Kidney epithelial cell (primary cell): ENCODE results near the gene ARHGAP29. TPM values are rescaled to one million over a fixed set of nuclear protein-coding genes. Genes with fewer than 3 reads are reported as not detected.

ENCODE experiments used
- DNase-seq: peaks from one replicate; pipeline ENCODE4 v3.0.0-alpha.2; 2010; ENCODE audit warnings: low read depth
- H3K27me3 ChIP-seq: 2 replicates; pipeline ENCODE4 v1.6.0; 2011; ENCODE audit warnings: low read length; ENCODE audit not compliant: control insufficient read depth, insufficient read depth
- H3K36me3 ChIP-seq: 2 replicates; pipeline ENCODE4 v1.5.1; 2011; ENCODE audit warnings: low read length; ENCODE audit not compliant: control insufficient read depth, insufficient read depth
- H3K4me3 ChIP-seq: 2 replicates; pipeline ENCODE4 v1.5.1; 2011; ENCODE audit warnings: low read depth, mild to moderate bottlenecking, control low read depth, low read length
- total RNA-seq: library from RNA; depleted of rRNA; stranded (reverse); fragments of >200 nt; gene quantifications from 2 replicates; pipeline ENCODE4 v1.2.3, GENCODE V29; 2015
- TF ChIP-seq, protein P1 (sequence below): IDR thresholded peaks from 2 replicates; pipeline ENCODE4 v1.5.1; 2011; ENCODE audit warnings: mild to moderate bottlenecking, moderate library complexity, low read length, control low read depth, inconsistent platforms; ENCODE audit not compliant: insufficient read depth, poor library complexity, severe bottlenecking

ARHGAP29 gene
- total RNA-seq, 1 donor from 2014 or later = 82.3 TPM

DNA sequence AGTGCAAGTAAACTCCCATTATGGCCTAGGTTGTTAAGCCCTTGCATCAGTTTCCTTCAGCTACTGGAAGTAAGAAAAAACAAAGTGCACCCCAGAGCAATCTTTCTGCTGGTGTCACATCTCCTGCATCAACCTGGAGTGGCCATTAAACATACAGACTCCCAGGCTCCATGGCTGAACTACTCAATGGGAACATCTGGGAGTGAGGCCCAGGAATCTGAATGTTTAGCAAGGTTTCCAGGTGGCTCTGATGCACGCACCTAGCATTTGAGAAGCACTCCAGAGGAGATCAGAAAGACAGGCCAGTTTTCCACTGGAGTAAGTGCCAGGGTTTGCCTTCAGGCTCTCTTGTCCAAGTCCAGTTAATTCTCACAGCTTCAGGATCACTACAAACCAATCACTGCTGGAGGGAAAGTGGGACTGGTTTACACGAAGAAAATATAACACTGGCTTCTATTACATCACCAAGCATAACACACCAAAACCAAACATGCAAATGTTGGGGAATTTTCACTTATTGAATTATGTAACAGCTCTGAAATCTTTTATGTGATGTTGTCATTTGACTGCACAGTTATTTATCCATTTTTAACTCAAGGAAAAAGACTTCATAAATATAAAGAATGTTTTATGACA is 94.1 kb downstream of the ARHGAP29 start:
- H3K27me3 ChIP-seq = no peaks in the 10 kb centered on the region
- DNase-seq = no peak
- H3K36me3 ChIP-seq = no peaks in the 10 kb centered on the region
- no peak overlapping the region for H3K4me3 ChIP-seq
- TF ChIP-seq, protein P1, sequence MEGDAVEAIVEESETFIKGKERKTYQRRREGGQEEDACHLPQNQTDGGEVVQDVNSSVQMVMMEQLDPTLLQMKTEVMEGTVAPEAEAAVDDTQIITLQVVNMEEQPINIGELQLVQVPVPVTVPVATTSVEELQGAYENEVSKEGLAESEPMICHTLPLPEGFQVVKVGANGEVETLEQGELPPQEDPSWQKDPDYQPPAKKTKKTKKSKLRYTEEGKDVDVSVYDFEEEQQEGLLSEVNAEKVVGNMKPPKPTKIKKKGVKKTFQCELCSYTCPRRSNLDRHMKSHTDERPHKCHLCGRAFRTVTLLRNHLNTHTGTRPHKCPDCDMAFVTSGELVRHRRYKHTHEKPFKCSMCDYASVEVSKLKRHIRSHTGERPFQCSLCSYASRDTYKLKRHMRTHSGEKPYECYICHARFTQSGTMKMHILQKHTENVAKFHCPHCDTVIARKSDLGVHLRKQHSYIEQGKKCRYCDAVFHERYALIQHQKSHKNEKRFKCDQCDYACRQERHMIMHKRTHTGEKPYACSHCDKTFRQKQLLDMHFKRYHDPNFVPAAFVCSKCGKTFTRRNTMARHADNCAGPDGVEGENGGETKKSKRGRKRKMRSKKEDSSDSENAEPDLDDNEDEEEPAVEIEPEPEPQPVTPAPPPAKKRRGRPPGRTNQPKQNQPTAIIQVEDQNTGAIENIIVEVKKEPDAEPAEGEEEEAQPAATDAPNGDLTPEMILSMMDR = no peak

DNA sequence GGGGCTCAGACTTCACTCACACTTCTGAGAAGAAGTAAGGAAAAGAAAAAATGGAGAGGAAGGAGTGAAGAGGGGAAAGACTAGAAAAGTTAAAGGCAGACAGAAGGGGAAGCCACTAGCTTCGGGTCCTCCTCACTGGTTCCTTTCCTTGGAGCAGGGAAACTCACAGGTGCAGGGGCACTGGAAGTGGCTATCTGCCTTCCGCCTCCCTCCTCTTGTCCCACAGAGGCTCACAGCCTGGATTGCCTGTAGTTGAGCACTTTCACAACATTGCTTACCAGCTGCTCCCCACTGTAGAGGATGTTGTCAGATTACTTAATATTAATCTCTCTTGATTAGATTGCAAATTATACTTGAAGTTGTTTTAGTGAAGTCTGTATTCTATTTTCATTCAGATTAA is 94.8 kb downstream of the ARHGAP29 start:
- TF ChIP-seq, protein P1 = no peak
- DNase-seq = no peak

DNA sequence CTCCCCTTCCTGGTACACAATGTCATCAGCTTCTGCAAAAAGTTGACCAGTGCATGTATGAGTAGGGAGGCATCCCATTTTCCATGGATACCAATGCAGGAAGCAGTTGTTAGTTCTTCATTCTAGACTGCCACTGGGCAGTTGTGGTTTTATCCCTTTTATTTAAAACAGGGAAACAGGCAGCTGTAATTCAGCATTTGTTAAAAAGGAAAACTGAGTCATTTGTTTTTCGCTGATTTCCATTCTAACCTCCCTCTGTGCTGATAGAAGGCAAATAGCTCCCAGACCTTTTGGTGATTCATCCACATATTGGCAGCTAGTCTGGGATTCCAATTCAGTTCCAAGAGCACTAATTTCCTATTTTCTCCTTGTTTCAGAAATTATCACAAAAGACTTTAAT is 95.4 kb downstream of the ARHGAP29 start:
- no peak overlapping the region for H3K4me3 ChIP-seq
- DNase-seq = no peak
- TF ChIP-seq, protein P1 = no peak
- H3K36me3 ChIP-seq = no peaks in the 10 kb centered on the region
- no peaks in the 10 kb centered on the region for H3K27me3 ChIP-seq

More for the DNA sequence above, 94.8 kb downstream of the ARHGAP29 start:
- H3K27me3 ChIP-seq = no peaks in the 10 kb centered on the region
- no peak overlapping the region for H3K4me3 ChIP-seq
- no peaks in the 10 kb centered on the region for H3K36me3 ChIP-seq

DNA sequence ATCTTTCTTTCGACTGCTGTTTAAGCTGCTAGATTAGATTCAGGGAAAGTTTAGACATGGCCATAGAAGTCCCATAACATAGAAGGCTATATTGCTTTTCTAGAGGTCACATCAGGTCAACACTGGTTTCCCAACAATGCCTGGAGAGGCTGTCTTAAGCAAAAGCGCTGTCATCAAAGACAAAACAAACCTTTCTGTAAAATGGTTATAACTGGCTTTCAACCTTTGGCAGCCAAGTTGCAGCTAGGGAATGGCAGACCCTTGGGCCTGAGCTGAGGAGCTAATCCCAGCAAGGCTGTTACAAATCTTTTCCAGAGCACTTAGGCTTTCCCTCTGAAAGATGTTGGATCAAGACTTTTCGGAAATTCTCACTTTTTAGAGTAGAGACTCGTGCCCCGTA is 105.3 kb downstream of the ARHGAP29 start:
- TF ChIP-seq, protein P1 = no peak
- Histone ChIP-seq H3K27me3 (no peaks in the 10 kb centered on the region), H3K36me3 (no peaks in the 10 kb centered on the region), H3K4me3 (no peak overlapping the region)
- no peak for DNase-seq

DNA sequence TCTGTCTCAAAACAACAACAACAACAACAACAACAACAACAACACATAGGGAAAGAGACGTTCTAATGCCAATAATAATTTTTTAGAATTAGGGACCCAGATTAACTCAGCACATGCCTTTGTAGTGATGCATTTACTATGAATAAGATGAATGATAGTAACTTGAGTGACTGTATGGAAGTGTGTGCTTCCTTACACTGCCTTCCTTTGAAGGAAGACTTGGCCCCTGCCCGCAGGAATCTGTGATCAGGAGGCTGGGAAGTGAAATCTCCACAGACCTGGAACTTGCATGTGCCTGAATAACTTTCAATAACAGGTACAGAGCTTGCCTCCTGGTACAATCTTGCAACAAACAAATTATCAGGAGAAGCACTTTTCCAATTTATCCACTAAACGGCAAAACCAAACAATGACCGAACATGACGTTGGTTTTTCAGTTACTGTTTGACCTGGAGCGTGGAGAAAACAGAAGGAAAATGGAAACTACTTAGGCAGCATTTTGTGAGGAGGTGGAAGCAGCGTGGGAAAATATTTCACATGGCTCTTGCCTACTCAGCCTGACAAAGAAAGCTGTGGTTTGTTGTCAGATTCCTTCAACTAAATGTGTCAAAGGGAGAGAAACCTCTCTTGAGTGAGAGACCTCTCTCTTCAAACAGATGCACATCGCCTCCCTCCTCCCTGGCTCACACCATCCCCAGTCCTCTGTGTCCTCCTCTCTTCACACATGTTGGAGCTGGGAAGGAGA is 106.4 kb downstream of the ARHGAP29 start:
- no peak overlapping the region for H3K4me3 ChIP-seq
- TF ChIP-seq, protein P1 = no peak
- peak; percentile 90 for DNase-seq

More for the DNA sequence above, 106.4 kb downstream of the ARHGAP29 start:
- no peaks in the 10 kb centered on the region for H3K27me3 ChIP-seq
- no peaks in the 10 kb centered on the region for H3K36me3 ChIP-seq
